ENCODE measurements around the gene PIP5K1B.

DNA sequence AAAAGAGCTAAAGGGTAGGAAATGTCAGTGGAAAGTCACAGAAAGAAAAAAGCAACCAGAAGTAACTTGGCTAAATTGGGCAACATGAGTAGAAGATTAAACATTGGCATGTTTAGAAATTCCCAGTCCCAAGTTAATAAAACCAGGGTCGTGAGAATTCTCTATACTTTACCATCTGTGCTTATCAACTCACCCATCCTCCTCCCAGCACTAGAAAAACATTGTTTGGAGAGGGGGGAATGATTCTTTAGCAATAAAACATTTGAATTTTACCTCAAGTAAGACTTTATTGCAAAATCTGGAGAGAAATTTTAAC lies 229.2 kb downstream of the PIP5K1B start:
- TF ChIP-seq, protein P1, sequence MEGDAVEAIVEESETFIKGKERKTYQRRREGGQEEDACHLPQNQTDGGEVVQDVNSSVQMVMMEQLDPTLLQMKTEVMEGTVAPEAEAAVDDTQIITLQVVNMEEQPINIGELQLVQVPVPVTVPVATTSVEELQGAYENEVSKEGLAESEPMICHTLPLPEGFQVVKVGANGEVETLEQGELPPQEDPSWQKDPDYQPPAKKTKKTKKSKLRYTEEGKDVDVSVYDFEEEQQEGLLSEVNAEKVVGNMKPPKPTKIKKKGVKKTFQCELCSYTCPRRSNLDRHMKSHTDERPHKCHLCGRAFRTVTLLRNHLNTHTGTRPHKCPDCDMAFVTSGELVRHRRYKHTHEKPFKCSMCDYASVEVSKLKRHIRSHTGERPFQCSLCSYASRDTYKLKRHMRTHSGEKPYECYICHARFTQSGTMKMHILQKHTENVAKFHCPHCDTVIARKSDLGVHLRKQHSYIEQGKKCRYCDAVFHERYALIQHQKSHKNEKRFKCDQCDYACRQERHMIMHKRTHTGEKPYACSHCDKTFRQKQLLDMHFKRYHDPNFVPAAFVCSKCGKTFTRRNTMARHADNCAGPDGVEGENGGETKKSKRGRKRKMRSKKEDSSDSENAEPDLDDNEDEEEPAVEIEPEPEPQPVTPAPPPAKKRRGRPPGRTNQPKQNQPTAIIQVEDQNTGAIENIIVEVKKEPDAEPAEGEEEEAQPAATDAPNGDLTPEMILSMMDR (optimal IDR thresholded peaks at IDR 0.05 in 1 of 3, IDR thresholded peaks at IDR 0.05 in 1 of 3, conservative IDR thresholded peaks at IDR 0.05 in 1 of 3; ENCODE audit: extremely low read depth in 1 of 3, insufficient read depth in 2 of 3, low read length in 3 of 3) = no peak
- TF ChIP-seq EZH2 (IDR thresholded peaks at IDR 0.05; ENCODE audit: low read length) = no peak
